GM21529 (cell line): ENCODE results near the gene ZNF735.
"Not testable (repeated sequence)": the region's sequence is repeated elsewhere in the genome, so short reads cannot be mapped to it uniquely, and the experiment has no call there.

Source experiments
- ATAC-seq: cut with Tn5 transposase; IDR thresholded peaks from one replicate; pipeline ENCODE4 v1.9.1; 2021; ENCODE audit not compliant: unreplicated experiment

Gene ZNF735

DNA sequence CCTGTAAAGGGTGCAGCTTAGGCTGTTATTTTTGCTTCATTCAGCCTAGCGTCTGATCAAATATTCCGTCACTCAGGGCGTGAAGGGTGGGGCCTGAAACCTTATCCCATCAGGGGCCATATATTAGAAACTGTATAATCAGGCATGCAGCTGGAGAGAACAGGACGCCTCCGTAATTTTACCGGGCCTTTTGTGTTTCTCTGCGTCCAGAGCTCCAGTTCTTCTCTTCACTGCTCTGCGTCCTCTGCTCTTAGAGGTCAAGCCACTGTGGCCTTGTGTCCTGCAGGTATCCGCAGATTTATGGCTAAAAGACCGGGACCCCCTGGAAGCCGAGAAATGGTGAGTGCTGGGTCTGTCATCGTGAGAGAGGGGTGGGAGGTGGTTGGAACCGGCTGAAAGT lies at the start of gene ZNF735:
Gene ZNF735 (plus strand): TSS at position 301 of the 400 bp plus-strand sequence. CDS start 0 bp downstream, at position 301.
- no peak for ATAC-seq

DNA sequence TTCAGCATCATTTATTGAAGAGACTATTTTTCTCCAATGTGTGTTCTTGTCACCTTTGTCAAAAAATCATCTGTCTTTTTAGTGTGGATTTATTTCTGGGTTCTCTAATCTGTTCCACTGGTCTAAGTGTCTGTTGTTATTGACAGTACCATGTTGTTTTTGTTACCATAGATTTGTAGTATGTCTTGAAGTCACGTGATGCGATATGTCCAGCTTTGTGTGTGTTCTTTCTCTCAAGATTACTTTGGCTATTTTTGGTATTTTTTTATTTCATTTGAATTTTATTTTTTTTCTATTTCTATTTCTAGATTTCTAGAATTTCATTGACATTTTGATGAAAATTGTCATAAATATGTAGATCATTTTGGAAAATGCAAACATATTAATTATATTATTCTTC lies 36.0 kb upstream of the ZNF735 start:
- not testable (repeated sequence) for ATAC-seq

DNA sequence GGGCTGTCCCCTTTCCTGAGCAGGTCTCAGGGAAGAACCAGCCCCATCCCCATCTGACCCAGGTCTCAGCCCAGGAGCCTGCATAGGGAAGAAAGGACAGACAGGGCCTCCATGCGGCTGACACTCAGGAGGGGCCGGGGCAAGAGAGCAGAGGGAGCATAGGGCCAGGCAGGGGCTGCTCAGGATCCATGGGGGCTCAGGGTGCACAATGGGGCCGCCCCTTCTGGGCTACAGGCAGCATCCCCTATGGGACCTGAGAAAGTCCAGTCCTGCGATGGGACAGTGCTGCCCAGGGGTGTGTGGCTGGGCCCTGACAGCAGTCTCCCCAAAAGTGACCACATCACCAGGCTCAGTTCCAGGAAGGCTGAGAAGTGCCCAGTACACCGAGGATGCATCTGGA lies 32.7 kb upstream of the ZNF735 start:
- no peak for ATAC-seq

DNA sequence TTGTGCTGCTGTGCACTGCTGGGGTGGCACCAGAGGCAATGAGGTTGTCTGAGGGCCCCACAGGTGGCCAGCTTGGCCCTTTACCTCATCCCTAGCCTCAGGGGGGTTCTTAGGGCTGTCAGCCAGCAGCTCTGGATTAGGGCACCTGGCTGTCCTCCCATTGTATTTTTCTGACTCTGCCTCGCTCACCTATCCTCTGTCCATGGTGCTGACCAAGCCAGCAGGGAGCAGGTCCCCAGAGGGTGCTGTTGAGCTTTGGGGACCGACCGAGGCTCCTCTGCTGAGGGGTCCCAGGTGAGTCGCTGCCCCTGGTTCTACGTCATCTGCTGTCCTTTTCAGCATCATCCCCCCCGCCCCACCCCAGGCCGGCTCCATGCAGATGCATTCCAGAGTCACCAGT lies 32.1 kb upstream of the ZNF735 start:
- no peak for ATAC-seq

DNA sequence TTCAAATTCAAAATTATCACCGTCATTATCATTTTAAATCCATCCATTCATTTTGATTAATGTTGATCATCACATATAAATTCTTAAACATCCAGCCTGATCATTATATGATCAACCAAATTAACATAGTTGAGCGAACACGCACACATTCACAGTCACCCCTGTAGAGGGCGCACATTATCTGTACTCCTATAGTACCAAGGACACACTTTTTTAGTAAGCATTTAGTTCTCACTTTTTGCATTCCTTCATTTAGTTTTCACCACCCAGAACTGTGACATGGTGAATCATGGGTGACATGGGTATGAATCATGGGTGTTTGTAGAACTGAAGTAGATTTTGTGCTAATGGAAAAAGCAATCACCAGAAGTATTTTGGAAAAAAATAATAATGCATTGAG lies 26.0 kb upstream of the ZNF735 start:
- ATAC-seq: no peak

DNA sequence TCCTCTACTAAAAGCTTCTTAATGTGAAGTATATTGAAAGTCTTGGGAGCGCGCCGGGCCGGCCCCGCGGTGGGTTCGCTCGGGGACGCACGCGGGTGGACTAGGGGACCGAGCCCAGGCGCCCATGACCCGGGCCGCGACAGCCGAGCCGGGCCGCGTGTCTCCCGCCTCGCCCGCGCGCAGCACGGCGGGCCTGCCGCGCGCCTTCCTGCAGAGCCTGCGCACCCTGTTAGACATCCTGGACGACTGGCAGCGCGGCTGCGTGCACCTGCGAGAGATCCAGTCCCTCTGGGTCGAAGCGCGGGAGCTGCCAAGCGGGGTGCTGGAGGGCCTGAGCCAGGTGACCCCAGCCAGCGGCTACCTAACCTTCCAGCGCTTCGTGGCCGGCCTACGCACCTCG lies 25.4 kb upstream of the ZNF735 start:
- no peak for ATAC-seq

DNA sequence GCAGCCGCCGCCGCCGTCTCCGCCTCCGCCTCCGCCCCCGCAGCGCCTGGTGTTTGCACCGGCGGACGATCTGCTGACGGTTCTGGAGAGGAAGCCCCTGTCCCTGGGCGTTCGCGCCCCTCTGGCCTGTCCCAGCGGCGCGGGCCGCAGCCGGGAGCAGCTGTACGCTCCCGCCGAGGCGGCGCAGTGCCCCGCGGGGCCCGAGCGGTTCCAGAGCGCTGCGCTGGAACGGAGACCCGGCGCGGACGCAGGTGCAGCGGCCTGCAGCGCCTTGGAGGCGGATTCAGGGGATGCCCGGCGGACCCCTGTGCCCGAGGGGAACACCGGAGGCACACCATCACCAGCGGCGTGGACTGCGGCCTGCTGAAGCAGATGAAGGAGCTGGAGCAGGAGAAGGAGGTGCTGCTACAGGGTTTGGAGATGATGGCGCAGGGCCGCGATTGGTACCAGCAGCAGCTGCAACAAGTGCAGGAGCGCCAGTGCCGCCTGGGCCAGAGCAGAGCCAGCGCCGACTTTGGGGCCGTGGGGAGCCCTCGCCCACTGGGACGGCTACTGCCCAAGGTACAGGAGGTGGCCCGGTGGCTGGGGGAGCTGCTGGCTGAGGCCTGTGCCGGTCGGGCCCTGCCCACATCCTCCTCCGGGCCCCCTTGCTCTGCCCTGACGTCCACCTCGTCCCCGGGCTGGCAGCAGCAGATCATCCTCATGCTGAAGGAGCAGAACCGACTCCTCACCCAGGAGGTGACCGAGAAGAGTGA lies 24.8 kb upstream of the ZNF735 start:
- no peak for ATAC-seq

DNA sequence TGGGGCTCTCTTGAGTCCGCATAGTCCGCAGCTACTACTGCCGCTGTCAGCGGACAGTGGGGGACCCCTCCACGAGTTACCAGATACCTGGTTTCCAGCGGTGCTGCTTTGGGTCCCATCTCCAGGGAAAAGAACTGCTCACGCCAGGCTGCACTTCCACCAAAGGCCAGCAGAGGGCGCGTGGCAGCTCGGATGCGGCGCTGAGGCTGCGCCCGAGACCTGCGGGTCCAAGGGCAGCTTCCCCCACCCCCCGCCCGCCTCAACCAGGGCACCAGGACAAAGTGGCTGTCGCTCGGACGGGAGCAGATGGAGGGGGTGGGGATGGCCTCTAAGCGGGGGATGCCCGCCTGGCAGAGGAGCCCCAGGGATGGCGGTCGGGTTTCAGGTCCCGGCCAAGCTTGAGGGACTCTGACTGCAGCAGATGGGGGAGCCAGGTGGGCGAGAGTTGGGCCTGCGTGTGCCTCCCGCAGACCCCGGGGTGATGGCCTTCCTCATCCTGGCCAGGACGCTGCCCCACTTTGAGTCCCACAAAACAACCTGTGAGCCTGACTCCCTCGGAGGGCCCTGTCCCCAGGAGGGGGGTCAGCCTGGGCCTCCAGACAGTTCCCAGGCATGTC lies 23.8 kb upstream of the ZNF735 start:
- ATAC-seq: no peak

DNA sequence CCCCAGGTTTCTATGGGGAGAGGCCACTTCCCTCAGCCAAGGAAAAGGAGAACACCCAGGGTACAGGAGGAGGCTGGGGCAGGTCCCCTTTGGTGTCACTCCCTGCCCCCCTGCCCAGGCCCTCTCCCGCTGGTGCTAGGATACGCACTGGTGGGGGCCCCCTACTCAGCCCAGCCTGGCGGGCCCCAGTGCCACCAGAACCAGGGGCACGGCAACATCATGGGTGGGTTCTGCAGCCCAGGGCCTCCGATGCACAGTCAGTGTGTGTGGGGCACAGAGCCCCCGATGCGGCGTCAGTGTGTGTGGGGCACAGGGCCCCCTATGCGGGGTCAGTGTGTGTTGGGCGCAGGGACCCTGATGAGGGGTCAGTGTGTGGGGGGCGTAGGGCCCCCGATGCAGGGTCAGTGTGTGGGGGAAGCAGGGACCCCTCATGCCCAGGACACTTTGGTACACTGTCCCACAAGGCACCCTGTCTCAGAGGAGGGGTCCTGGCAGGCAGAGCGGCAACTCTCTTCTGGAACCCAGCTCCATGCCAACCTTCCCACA lies 23.1 kb upstream of the ZNF735 start:
- ATAC-seq: no peak

DNA sequence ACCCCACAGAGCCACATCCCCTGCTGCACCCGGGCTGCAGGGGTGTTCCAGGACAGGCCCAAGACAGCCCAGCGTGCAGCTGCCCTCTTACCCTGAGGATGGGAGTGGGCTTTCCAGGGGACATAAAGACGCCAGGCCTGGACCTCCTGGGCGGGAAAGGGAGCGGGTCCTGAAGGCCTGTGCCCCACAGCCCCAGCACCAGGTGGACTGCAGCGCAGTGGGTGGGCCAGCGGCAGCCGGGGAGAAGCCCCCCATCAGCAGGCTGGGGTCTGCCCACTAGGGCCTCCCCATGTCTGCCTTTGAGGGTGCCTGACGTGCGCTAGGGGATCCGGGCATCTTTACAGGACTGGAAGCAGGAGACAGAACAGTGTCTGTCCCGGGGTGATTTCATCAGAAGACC lies 22.6 kb upstream of the ZNF735 start:
- ATAC-seq: no peak

DNA sequence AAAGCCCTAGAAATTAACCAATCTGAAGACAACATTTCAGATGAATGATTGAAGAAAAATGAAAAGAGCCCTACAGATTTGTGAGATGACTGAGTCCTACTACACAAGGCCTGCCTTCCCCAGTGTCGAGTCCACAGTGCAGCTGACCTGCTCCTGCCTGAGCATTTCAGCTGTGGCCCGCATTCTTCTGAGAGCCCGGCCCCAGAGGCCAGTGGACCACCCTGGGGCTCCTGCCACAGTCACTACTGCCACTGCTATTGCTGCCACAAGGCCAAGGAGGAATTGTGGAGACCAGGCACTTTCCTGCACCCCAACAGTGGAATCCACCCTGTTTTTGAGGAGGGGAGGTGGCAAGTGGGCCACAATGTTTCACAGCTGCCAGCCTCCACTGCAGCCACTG lies 19.6 kb upstream of the ZNF735 start:
- no peak for ATAC-seq

DNA sequence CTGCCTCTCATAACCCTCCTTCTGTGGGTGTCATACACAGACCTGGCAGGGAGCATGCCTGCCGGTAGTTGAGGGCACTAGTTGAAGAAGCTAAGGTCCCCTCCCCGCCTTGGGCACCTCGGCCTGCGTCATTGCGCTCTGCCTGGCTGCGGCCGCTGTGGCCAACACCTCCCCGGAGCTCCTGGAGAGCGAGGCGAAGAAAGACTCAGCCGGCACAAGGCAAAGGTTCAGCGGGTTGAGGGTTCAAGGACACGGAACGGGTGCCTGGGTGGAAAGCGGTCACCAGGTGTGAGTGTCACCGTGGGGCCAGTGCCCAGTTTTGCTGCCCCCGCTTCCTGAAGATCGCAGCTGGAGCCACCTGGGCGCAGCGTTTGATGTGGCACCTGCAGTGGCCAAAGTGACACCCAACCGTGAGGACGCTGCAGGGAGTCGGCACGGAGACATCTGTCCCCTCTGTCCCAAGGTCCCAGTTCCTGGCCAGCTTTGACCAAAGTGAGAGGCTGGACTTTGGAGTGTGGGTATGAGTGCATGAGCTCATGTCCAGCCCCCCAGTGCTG lies 14.8 kb upstream of the ZNF735 start:
- no peak for ATAC-seq

DNA sequence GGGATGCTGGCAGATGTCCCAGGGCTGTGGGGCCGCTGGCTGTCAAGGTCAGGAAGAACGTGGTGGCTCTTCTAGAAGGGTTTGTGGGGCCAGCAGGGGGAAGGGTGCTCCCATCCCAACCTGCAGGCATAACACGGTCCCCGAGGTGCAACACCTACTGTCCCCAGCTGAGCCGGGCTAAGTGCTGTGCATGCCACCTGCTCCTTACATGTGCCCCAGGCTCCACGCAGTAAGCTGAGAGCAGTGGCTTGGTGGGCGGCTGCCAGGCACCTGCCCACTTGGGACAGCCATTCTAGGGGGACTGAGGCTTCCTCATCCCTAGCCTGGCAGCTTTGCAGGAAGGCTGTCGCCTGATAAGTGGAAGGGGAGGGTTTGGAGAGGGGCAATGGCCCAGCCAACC lies 14.2 kb upstream of the ZNF735 start:
- ATAC-seq: no peak

DNA sequence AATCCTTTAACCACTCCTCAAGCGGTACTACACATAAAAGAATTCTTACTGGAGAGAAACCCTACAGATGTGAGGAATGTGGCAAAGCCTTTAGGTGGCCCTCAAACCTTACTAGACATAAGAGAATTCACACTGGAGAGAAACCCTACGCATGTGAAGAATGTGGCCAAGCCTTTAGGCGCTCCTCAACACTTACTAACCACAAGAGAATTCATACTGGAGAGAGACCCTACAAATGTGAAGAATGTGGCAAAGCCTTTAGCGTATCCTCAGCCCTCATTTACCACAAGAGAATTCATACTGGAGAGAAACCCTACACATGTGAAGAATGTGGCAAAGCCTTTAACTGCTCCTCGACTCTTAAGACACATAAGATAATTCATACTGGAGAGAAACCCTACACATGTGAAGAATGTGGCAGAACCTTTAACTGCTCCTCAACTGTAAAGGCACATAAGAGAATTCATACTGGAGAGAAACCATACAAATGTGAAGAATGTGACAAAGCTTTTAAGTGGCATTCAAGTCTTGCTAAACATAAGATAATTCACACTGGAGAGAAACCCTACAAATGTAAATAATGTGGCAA lies 12.8 kb downstream of the ZNF735 start:
- not testable (repeated sequence) for ATAC-seq

DNA sequence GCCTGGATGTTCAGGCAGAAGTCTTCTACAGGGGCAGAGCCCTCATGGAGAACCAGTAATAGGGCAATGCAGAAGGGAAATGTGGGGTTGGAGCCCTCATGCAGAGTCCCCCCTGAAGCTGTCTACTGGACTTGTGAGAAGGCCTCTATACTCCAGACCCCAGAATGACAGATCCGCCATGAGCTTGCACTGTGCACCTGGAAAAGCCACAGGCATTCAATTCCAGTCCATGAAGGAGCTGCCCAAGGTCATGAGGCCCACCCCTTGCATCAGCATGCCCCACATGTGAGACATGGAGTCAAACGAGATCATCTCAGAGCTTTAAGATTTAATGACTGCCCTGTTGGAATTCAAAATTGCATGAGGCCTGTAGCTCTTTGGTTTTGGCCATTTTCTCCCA lies 16.4 kb downstream of the ZNF735 start:
- ATAC-seq: no peak

DNA sequence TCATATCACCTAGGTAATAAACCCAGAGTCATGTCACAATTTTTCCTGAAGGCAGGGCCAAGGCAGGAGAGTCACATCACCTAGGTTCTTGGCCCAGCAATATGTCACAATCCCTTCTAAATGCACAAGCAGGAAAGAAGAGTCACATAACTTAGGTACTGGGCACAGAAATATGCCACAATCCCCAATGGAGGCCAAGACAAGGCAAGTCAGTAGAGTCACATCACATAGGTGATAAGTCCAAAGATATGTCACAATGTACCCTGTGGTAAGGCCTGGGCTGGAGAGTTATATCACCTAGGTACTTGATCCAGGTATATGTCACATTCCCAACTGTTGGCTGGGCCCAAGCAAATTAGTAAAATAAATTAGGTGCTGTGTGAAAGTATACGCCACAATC lies 21.2 kb downstream of the ZNF735 start, which contains the start of gene ZNF679:
Gene ZNF679 (plus strand): TSS at position 301 of the 400 bp plus-strand sequence. CDS start 20,644 bp downstream, outside the sequence.
- not testable (repeated sequence) for ATAC-seq

DNA sequence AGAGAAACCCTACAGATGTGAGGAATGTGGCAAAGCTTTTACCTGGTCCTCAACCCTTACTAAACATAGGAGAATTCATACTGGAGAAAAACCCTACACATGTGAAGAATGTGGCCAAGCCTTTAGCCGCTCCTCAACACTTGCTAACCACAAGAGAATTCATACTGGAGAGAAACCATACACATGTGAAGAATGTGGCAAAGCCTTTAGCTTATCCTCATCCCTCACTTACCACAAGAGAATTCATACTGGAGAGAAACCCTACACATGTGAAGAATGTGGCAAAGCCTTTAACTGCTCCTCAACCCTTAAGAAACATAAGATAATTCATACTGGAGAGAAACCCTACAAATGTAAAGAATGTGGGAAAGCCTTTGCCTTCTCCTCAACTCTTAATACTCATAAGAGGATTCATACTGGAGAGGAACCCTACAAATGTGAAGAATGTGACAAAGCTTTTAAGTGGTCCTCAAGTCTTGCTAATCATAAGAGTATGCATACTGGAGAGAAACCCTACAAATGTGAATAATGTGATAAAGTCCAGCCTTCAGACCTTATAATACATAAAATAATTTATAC lies 59.4 kb downstream of the ZNF735 start:
- no peak for ATAC-seq
